Lung (tissue), 12 donors: ENCODE data around the gene SLC35A4. TPM values are rescaled to one million over a fixed set of nuclear protein-coding genes. Genes with fewer than 3 reads are reported as not detected.

Experiments
- ATAC-seq: fragments of 200-7000 bp; cut with Tn5 transposase; one replicate; pipeline ENCODE4 v1.9.1; 2020; ENCODE audit warnings: moderate number of reproducible peaks; ENCODE audit not compliant: insufficient read depth, low FRiP score
- DNase-seq, 3 donors: peaks; one replicate each; pipeline ENCODE4 v3.0.0-alpha.2; 2013 to 2017
- H3K27ac ChIP-seq, 2 donors: one replicate each; pipeline ENCODE4 v1.5.1; 2013; ENCODE audit warnings: mild to moderate bottlenecking in 2 of 2, moderate library complexity in 2 of 2, control low read depth in 1 of 2, inconsistent platforms in 1 of 2, low read depth in 1 of 2, low read length in 1 of 2
- H3K27me3 ChIP-seq, 3 donors: one replicate each; pipeline ENCODE4 v1.5.1; 2013; ENCODE audit warnings: low read length in 2 of 3; ENCODE audit not compliant: control insufficient read depth in 3 of 3, insufficient read depth in 3 of 3
- H3K36me3 ChIP-seq, 4 donors: one replicate each; pipeline ENCODE4 v1.5.1; 2013; ENCODE audit warnings: low read length in 4 of 4, mild to moderate bottlenecking in 1 of 4, moderate library complexity in 1 of 4; ENCODE audit not compliant: control insufficient read depth in 4 of 4, insufficient read depth in 4 of 4
- H3K4me1 ChIP-seq, 5 donors: one replicate each; pipeline ENCODE4 v1.5.1; 2013; ENCODE audit warnings: low read length in 5 of 5, mild to moderate bottlenecking in 2 of 5, moderate library complexity in 1 of 5; ENCODE audit not compliant: control insufficient read depth in 5 of 5, insufficient read depth in 5 of 5
- H3K4me3 ChIP-seq: one replicate; pipeline ENCODE4 v1.5.1; 2013; ENCODE audit warnings: mild to moderate bottlenecking, control low read depth, moderate library complexity
- H3K9ac ChIP-seq, 2 donors: one replicate each; pipeline ENCODE4 v1.5.1; 2013; ENCODE audit warnings: low read length in 2 of 2, control low read depth in 1 of 2; ENCODE audit not compliant: insufficient read depth in 1 of 2
- H3K9me3 ChIP-seq, 4 donors: one replicate each; pipeline ENCODE4 v1.5.1; 2013; ENCODE audit warnings: low read length in 3 of 4, mild to moderate bottlenecking in 1 of 4, moderate library complexity in 1 of 4; ENCODE audit not compliant: control insufficient read depth in 4 of 4, insufficient read depth in 3 of 4
- CTCF ChIP-seq: IDR thresholded peaks from 2 replicates; pipeline ENCODE4 v1.5.1; 2012; ENCODE audit warnings: mild to moderate bottlenecking; ENCODE audit errors: control extremely low read depth, extremely low read depth
- WGBS, 2 donors: extraction: QIAGEN DNeasy Blood & Tissue Kit; methylation state at CpG; one replicate each; pipeline ENCODE4 v1.1.7; 2013; 5-methylcytosine and 5-hydroxymethylcytosine counted together
- polyA plus RNA-seq, 2 donors: library from polyadenylated mRNA; stranded (reverse); fragments of 200-250 nt; gene quantifications; one replicate each; pipeline ENCODE4 v1.2.1, GENCODE V29; 2013
- total RNA-seq, 2 donors: library from RNA; depleted of rRNA in 1 of 2; stranded (reverse); fragments of >200 nt in 1 of 2; gene quantifications; one replicate each; pipeline ENCODE4 v1.2.1, GENCODE V29; 2014 to 2021
- donor health status: control.
- donor health status: control.
- donor health status: Bipolar disorder and iron deficiency.
- donor health status: healthy.
- donor health status: DM: yes; HTN: yes; CAD: no.

Gene SLC35A4
- total and polyA plus RNA-seq, 4 donors: 10.7 to 94.4 (median 66.3) TPM

- peaks cover 5 to 21% (median 14%) of the 10 kb centered on the region in 5 donors for H3K4me1 ChIP-seq
Observed at GRCh38 chr5:140558542-140558941, 6.1 kb upstream of the SLC35A4 start.

GRCh38 chr5:140560227-140560626 is 4.4 kb upstream of the SLC35A4 start:
- DNase-seq (no peak), ATAC-seq (no peak)
- Histone ChIP-seq H3K36me3 (peaks cover 0 to 15% (median 2%) of the 10 kb centered on the region in 4 donors), H3K27ac (no peak overlapping the region), H3K9ac (no peak overlapping the region), H3K4me1 (peaks cover 5 to 28% (median 15%) of the 10 kb centered on the region in 5 donors), H3K27me3 (no peaks in the 10 kb centered on the region), H3K9me3 (no peaks in the 10 kb centered on the region), H3K4me3 (no peak overlapping the region)
- no peak for TF ChIP-seq CTCF
- 92 to 97% methylated on average over 9 to 10 of the region's 10 CpGs for WGBS, 2 donors

More at GRCh38 chr5:140558542-140558941, 6.1 kb upstream of the SLC35A4 start:
- WGBS, 2 donors: 94 to 96% methylated on average over 9 of the region's 9 CpGs
- H3K9me3 ChIP-seq: no peaks in the 10 kb centered on the region
- H3K4me3 ChIP-seq: no peak overlapping the region
- no peak for ATAC-seq
- no peak overlapping the region for H3K9ac ChIP-seq
- H3K36me3 ChIP-seq: peaks cover 0 to 15% (median 4%) of the 10 kb centered on the region in 4 donors
- no peak overlapping the region for H3K27ac ChIP-seq
- DNase-seq: no peak
- TF ChIP-seq CTCF: no peak
- no peaks in the 10 kb centered on the region for H3K27me3 ChIP-seq

DNA sequence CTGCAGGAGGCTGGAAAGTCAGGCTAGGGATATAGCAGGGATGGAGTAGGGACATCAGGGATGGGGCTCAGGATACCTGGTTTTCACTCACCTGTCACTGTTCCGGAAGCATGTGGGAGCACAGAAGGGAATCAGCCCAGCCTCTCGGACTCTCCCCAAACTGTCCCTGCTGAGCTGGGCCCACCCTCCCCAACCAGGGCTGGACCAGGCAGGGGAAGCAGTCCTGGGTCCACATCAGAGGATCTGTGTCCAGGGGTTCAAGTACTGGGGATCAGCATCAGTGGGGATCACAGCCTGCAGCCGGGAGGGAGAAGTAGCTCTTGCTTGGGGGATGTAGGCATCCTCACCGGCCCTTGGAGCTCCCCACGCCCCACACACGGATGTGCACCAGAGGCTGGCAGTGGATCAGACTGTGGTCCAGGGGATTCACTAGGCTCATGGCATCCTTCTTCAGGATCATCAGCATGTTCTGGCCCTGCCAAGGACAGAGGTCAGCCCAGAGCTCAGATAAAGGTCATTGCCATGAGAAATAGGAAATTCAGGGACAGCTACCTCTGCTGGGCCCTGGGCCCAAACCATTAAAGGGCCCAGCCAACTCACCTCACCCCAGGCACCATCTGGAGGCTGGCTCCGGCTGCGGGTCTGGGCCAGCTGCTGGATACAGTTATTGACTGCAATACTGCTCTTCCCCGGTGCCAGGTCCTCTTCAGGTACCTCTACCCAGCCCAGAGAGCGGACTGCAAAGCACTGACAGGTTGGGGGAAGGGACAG is 2.7 kb upstream of the SLC35A4 start:
- H3K4me1 ChIP-seq: peaks cover 5 to 26% (median 14%) of the 10 kb centered on the region in 5 donors
- no peak for DNase-seq
- no peak for TF ChIP-seq CTCF

More for the DNA sequence above, 2.7 kb upstream of the SLC35A4 start:
- Histone ChIP-seq H3K36me3 (peaks cover 0 to 20% (median 12%) of the 10 kb centered on the region in 4 donors), H3K27ac (no peak overlapping the region), H3K4me3 (no peak overlapping the region), H3K9me3 (no peaks in the 10 kb centered on the region), H3K9ac (no peak overlapping the region), H3K27me3 (no peaks in the 10 kb centered on the region)
- ATAC-seq: no peak
- 94 to 97% methylated on average over 10 of the region's 10 CpGs for whole genome bisulfite sequencing, 2 donors
